GM12878 (cell line): ENCODE results near the gene COL21A1. TPM values are rescaled to one million over a fixed set of nuclear protein-coding genes. Genes with fewer than 3 reads are reported as not detected.

Experiments
- ATAC-seq: fragments of 200-7000 bp; cut with Tn5 transposase; 3 replicates; pipeline ENCODE4 v1.9.1; 2020; ENCODE audit warnings: mild to moderate bottlenecking, moderate library complexity
- BruUV-seq: library from RNA; stranded (reverse); fragments of 400-500 nt; replicated peaks from 2 replicates; lab custom pipeline; 2021; lab: Mats Ljungman, UMichigan
- CTCF ChIA-PET: fragments of 300-600 bp; sonication (Branson Sonifier 250); formaldehyde crosslinking; extraction: SDS; loops from one replicate; lab custom pipeline; 2021; ENCODE audit warnings: inconsistent platforms; lab: Yijun Ruan, JAX
- POLR2A ChIA-PET: fragments of 350-600 bp; formaldehyde crosslinking; extraction: SDS; loops from one replicate; lab custom pipeline; 2021; ENCODE audit warnings: inconsistent platforms; lab: Charles Lee
- RAD21 ChIA-PET: fragments of 300-600 bp; sonication (Branson Sonifier 250); formaldehyde crosslinking; loops from one replicate; lab custom pipeline; 2023; ENCODE audit warnings: antibody characterized with exemption; ENCODE audit not compliant: unreplicated experiment; lab: Charles Lee
- SMC1A ChIA-PET: fragments of 300-600 bp; sonication (Branson Sonifier 250); formaldehyde crosslinking; loops from one replicate; lab custom pipeline; 2023; ENCODE audit not compliant: unreplicated experiment, uncharacterized antibody; lab: Charles Lee
- DNase-seq: peaks from one replicate; pipeline ENCODE4 v3.0.0-alpha.2; 2011; ENCODE audit warnings: low read depth, low spot score
- FAIRE-seq: peaks from 3 replicates; lab custom pipeline; 2011; peaks lifted over from hg19 to GRCh38; lab: Jason Lieb, UNC
- H2AFZ ChIP-seq: 2 replicates; pipeline ENCODE4 v1.6.0; 2011; ENCODE audit warnings: low read depth, low read length, control low read depth; ENCODE audit not compliant: control insufficient read depth
- H3K27ac ChIP-seq: 2 replicates; pipeline ENCODE4 v1.5.1; 2011; ENCODE audit warnings: control low read depth; ENCODE audit not compliant: control insufficient read depth, insufficient read depth
- H3K27me3 ChIP-seq, 2 experiments: replicated peaks in 1 of 2; 2 replicates each; pipeline versions ENCODE4 v1.6.0 to v1.6.1; 2011; ENCODE audit warnings: low read length in 1 of 2; ENCODE audit not compliant: control insufficient read depth in 2 of 2, insufficient read depth in 2 of 2
- H3K36me3 ChIP-seq, 2 experiments: 2 replicates each; pipeline ENCODE4 v1.5.1; 2011; ENCODE audit warnings: low read length in 1 of 2; ENCODE audit not compliant: control insufficient read depth in 2 of 2, insufficient read depth in 2 of 2
- H3K4me1 ChIP-seq: 2 replicates; pipeline ENCODE4 v1.6.1; 2011; ENCODE audit warnings: mild to moderate bottlenecking, low read length, moderate library complexity, mixed read lengths; ENCODE audit not compliant: control insufficient read depth, insufficient read depth
- H3K4me2 ChIP-seq: 2 replicates; pipeline ENCODE4 v1.6.0; 2011; ENCODE audit warnings: control low read depth; ENCODE audit not compliant: control insufficient read depth, insufficient read depth
- H3K4me3 ChIP-seq: fragments of 200-600 bp; sonication (generic); 2 replicates; pipeline ENCODE4 v1.5.1; 2016
- H3K79me2 ChIP-seq: 2 replicates; pipeline ENCODE4 v1.6.0; 2011; ENCODE audit warnings: low read length; ENCODE audit not compliant: control insufficient read depth, insufficient read depth
- H3K9ac ChIP-seq: 2 replicates; pipeline ENCODE4 v1.8.0; 2011; ENCODE audit warnings: low read length, control low read depth, mixed read lengths; ENCODE audit not compliant: control insufficient read depth, insufficient read depth
- H3K9me3 ChIP-seq: replicated peaks from 3 replicates; pipeline ENCODE4 v1.5.1; 2011; ENCODE audit warnings: mild to moderate bottlenecking, low read length; ENCODE audit not compliant: control insufficient read depth, insufficient read depth
- H4K20me1 ChIP-seq: 2 replicates; pipeline ENCODE4 v1.6.0; 2011; ENCODE audit not compliant: control insufficient read depth, insufficient read depth
- BMI1 ChIP-seq: fragments of 450-650 bp; IDR thresholded peaks from 2 replicates; pipeline ENCODE4 v1.6.1; 2016; ENCODE audit warnings: mild to moderate bottlenecking, moderate library complexity, borderline replicate concordance
- CBX3 ChIP-seq: fragments of 200-600 bp; sonication (generic); IDR thresholded peaks from 2 replicates; pipeline ENCODE4 v1.6.1; 2016; ENCODE audit warnings: low read depth, borderline replicate concordance
- CREB1 ChIP-seq: IDR thresholded peaks from 2 replicates; pipeline ENCODE4 v1.6.1; 2012; ENCODE audit warnings: low read depth, mild to moderate bottlenecking, inconsistent platforms
- EED ChIP-seq: sonication (generic); IDR thresholded peaks from 2 replicates; pipeline ENCODE4 v1.6.1; 2016; ENCODE audit warnings: antibody characterized with exemption, low read depth
- MTA2 ChIP-seq: fragments of 450-650 bp; IDR thresholded peaks from 2 replicates; pipeline ENCODE4 v1.6.1; 2016; ENCODE audit warnings: low read depth, mild to moderate bottlenecking, moderate library complexity
- NR2C2 ChIP-seq: IDR thresholded peaks from 2 replicates; pipeline ENCODE4 v1.6.1; 2011; ENCODE audit warnings: borderline replicate concordance, low read depth; ENCODE audit not compliant: control insufficient read depth, insufficient read length
- TCF12 ChIP-seq: IDR thresholded peaks from 2 replicates; pipeline ENCODE4 v1.6.1; 2011; ENCODE audit warnings: low read depth, mild to moderate bottlenecking, low read length
- ZNF622 ChIP-seq: fragments of 450-650 bp; IDR thresholded peaks from 2 replicates; pipeline ENCODE4 v1.6.1; 2017; ENCODE audit warnings: mild to moderate bottlenecking, inconsistent platforms
- WGBS: methylation state at CpG from one replicate; pipeline ENCODE4 v1.1.6; 2016; ENCODE audit warnings: low lambda C conversion rate; ENCODE audit not compliant: insufficient replicate concordance, insufficient coverage; ENCODE audit errors: missing lambda C conversion rate; 5-methylcytosine and 5-hydroxymethylcytosine counted together
- in situ Hi-C: fragments of 300-500 bp; cut with MboI; formaldehyde crosslinking; loops from 9 replicates; pipeline ENCODE4 v1.14.3; 2018; ENCODE audit warnings: mixed read lengths
- intact Hi-C: fragments of 100-400 bp; cut with micrococcal nuclease; formaldehyde crosslinking; loops from one replicate; pipeline ENCODE4 v1.14.2; 2022; ENCODE audit not compliant: unreplicated experiment
- polyA plus RNA-seq, 11 experiments: library from polyadenylated mRNA; depleted of rRNA in 4 of 11; unstranded in 6 of 11; stranded (reverse) in 5 of 11; fragments of >200 nt; fragmentation: Nextera tagmentation in 4 of 11; fragmentation: Illumina TruSeq in 1 of 11; extraction: Ambion mirVana in 4 of 11; extraction: Trizol in 1 of 11; gene quantifications; 1 replicate in 1 of 11; 2 replicates in 10 of 11; pipeline versions ENCODE4 v1.2.1 to v1.2.3, GENCODE V29; 2011 to 2016; ENCODE audit warnings: inconsistent platforms in 2 of 11, missing spikeins in 2 of 11, low read depth in 1 of 11
- total RNA-seq, 4 experiments: library from RNA; depleted of rRNA in 3 of 4; stranded (reverse); fragments of >200 nt in 3 of 4; fragmentation: Illumina TruSeq in 1 of 4; extraction: Trizol in 1 of 4; gene quantifications; 2 replicates each; pipeline versions ENCODE4 v1.2.1 to v1.2.3, GENCODE V29; 2013 to 2021
- TF ChIP-seq, protein P1 (sequence below): IDR thresholded peaks from 2 replicates; pipeline ENCODE4 v1.6.1; 2011; ENCODE audit warnings: mild to moderate bottlenecking, low read depth, low read length, moderate library complexity; ENCODE audit not compliant: insufficient replicate concordance
- TF ChIP-seq, protein P2 (sequence below): fragments of 450-650 bp; formaldehyde crosslinking; IDR thresholded peaks from 2 replicates; pipeline ENCODE4 v1.4.0; 2022; ENCODE audit warnings: mild to moderate bottlenecking, moderate library complexity
- TF ChIP-seq, protein P3 (sequence below): fragments of 450-650 bp; IDR thresholded peaks from 2 replicates; pipeline ENCODE4 v1.6.1; 2017; ENCODE audit warnings: low read depth, mild to moderate bottlenecking, moderate library complexity

The COL21A1 gene
- total and polyA plus RNA-seq, 10 of the 15 experiments (the other 5 are each of a cell fraction or from before 2014, with no cell fraction given) = 0.10 TPM; not detected in 9

DNA sequence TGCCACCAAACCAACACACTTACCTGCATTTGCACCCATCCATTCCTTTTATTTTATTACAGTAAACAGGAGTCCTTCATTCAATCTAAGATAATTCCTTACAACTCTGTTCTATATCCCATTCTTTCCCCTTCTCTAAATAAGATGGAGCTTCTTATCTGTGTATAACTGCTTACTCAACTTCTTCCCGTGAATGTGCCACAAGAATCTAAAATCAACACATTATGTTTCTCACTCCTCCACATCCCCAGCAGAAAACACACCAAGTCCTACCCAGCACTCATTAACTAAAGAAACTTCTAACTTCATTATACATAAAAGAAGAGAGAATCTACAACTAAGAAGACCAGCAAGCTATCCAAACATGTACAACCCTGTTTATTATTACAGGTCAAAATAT is 141.1 kb downstream of the COL21A1 start (continued):
- TF ChIP-seq, protein P1, sequence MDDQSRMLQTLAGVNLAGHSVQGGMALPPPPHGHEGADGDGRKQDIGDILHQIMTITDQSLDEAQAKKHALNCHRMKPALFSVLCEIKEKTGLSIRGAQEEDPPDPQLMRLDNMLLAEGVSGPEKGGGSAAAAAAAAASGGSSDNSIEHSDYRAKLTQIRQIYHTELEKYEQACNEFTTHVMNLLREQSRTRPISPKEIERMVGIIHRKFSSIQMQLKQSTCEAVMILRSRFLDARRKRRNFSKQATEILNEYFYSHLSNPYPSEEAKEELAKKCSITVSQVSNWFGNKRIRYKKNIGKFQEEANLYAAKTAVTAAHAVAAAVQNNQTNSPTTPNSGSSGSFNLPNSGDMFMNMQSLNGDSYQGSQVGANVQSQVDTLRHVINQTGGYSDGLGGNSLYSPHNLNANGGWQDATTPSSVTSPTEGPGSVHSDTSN = no peak
- TF ChIP-seq TCF12 (no peak), BMI1 (no peak), NR2C2 (no peak), CREB1 (no peak), CBX3 (no peak)

DNA sequence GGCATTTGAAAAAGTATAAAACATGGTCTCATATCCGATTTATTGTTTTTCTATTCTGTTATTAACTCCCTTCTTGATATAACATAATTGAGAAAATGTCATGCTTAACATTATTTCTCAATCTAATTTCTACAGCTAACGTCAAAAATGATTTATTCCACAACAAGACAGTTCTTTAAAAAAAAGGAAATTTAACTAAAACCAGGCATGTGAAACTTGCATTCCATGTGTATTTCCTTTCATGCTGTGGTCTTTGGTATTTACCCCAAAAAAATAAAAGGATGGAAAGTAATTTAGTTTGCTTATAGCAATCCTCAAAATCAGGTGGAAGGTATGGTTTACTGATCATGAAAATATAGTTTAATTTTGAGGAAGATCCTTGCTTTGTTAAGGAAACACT is 142.8 kb downstream of the COL21A1 start:
- POLR2A ChIA-PET = no interaction called here
- Histone ChIP-seq H3K27me3 (no peaks in the 10 kb centered on the region), H4K20me1 (no peaks in the 10 kb centered on the region), H3K4me1 (no peaks in the 10 kb centered on the region), H3K9me3 (no peaks in the 10 kb centered on the region), H3K79me2 (no peaks in the 10 kb centered on the region), H2AFZ (no peak overlapping the region), H3K9ac (no peak overlapping the region), H3K36me3 (no peaks in the 10 kb centered on the region), H3K4me3 (no peak overlapping the region), H3K27ac (no peak overlapping the region), H3K4me2 (no peak overlapping the region)
- in situ Hi-C loops = no loop called here
- FAIRE-seq (no peak), DNase-seq (no peak), ATAC-seq (no peak)
- SMC1A ChIA-PET = no interaction called here
- intact Hi-C loops = no loop called here
- TF ChIP-seq MTA2 (no peak), EED (no peak), ZNF622 (no peak)
- TF ChIP-seq, protein P2, sequence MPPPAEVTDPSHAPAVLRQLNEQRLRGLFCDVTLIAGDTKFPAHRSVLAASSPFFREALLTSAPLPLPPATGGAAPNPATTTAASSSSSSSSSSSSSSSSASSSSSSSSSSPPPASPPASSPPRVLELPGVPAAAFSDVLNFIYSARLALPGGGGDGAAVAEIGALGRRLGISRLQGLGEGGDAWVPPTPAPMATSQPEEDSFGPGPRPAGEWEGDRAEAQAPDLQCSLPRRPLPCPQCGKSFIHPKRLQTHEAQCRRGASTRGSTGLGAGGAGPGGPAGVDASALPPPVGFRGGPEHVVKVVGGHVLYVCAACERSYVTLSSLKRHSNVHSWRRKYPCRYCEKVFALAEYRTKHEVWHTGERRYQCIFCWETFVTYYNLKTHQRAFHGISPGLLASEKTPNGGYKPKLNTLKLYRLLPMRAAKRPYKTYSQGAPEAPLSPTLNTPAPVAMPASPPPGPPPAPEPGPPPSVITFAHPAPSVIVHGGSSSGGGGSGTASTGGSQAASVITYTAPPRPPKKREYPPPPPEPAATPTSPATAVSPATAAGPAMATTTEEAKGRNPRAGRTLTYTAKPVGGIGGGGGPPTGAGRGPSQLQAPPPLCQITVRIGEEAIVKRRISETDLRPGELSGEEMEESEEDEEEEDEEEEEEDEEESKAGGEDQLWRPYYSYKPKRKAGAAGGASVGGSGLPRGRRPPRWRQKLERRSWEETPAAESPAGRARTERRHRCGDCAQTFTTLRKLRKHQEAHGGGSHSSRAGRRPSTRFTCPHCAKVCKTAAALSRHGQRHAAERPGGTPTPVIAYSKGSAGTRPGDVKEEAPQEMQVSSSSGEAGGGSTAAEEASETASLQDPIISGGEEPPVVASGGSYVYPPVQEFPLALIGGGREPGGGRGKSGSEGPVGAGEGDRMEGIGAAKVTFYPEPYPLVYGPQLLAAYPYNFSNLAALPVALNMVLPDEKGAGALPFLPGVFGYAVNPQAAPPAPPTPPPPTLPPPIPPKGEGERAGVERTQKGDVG (CRISPR knock-in tag) = no peak
- TF ChIP-seq, protein P3, sequence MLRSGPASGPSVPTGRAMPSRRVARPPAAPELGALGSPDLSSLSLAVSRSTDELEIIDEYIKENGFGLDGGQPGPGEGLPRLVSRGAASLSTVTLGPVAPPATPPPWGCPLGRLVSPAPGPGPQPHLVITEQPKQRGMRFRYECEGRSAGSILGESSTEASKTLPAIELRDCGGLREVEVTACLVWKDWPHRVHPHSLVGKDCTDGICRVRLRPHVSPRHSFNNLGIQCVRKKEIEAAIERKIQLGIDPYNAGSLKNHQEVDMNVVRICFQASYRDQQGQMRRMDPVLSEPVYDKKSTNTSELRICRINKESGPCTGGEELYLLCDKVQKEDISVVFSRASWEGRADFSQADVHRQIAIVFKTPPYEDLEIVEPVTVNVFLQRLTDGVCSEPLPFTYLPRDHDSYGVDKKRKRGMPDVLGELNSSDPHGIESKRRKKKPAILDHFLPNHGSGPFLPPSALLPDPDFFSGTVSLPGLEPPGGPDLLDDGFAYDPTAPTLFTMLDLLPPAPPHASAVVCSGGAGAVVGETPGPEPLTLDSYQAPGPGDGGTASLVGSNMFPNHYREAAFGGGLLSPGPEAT = no peak
- RAD21 ChIA-PET = no interaction called here
- 0% methylated on average over 2 of the region's 2 CpGs for WGBS
- BruUV-seq = no TSS peak
- CTCF ChIA-PET = interaction anchor here (0.7 kb wide), 1 partner anchor 26 kb away, joined by 3 read pairs; no protein-coding TSS in a partner anchor
